Heart right ventricle (tissue), 16 donors: ENCODE data around the gene HS6ST1. TPM values are rescaled to one million over a fixed set of nuclear protein-coding genes. Genes with fewer than 3 reads are reported as not detected.
"Not testable (repeated sequence)": the region's sequence is repeated elsewhere in the genome, so short reads cannot be mapped to it uniquely, and the experiment has no call there.

Experiments used
- ATAC-seq, 8 donors: fragments of 200-7000 bp; cut with Tn5 transposase; one replicate each; pipeline ENCODE4 v1.9.1; 2020; ENCODE audit warnings: mild to moderate bottlenecking in 8 of 8, moderate library complexity in 8 of 8, moderate number of reproducible peaks in 1 of 8
- DNase-seq, 2 donors: peaks; one replicate each; pipeline ENCODE4 v3.0.0-alpha.2; 2020
- H3K27ac ChIP-seq, 10 donors: fragments of 200-600 bp; sonication (generic) in 2 of 10; one replicate each; pipeline versions ENCODE4 v1.5.0 to v1.8.0; 2020 to 2022; ENCODE audit warnings: mild to moderate bottlenecking in 3 of 10
- H3K27me3 ChIP-seq, 7 donors: fragments of 200-600 bp; one replicate each; pipeline ENCODE4 v1.8.0; 2021 to 2022; ENCODE audit warnings: mild to moderate bottlenecking in 2 of 7
- H3K36me3 ChIP-seq, 9 donors: fragments of 200-600 bp; sonication (generic) in 1 of 9; one replicate each; pipeline versions ENCODE4 v1.5.0 to v1.8.0; 2020 to 2022; ENCODE audit warnings: mild to moderate bottlenecking in 2 of 9
- H3K4me1 ChIP-seq, 9 donors: fragments of 200-600 bp; sonication (generic) in 1 of 9; one replicate each; pipeline versions ENCODE4 v1.5.0 to v1.8.0; 2020 to 2022; ENCODE audit warnings: mild to moderate bottlenecking in 4 of 9
- H3K4me3 ChIP-seq, 10 donors: fragments of 200-600 bp; sonication (generic) in 2 of 10; one replicate each; pipeline versions ENCODE4 v1.5.0 to v1.8.0; 2020 to 2022; ENCODE audit warnings: mild to moderate bottlenecking in 7 of 10, moderate library complexity in 2 of 10
- H3K9me3 ChIP-seq, 11 donors: fragments of 200-600 bp in 10 of 11; sonication (generic) in 2 of 11; one replicate each; pipeline versions ENCODE4 v1.5.0 to v1.8.0; 2013 to 2022; ENCODE audit warnings: mild to moderate bottlenecking in 2 of 11, control low read depth in 1 of 11, moderate library complexity in 1 of 11
- CTCF ChIP-seq, 9 donors: fragments of 200-600 bp; sonication (generic) in 2 of 9; IDR thresholded peaks; one replicate each; pipeline versions ENCODE4 v1.5.0 to v1.8.0; 2021 to 2022; ENCODE audit warnings: antibody characterized with exemption in 9 of 9, mild to moderate bottlenecking in 5 of 9, moderate library complexity in 1 of 9
- WGBS, 2 donors: extraction: QIAGEN DNeasy Blood & Tissue Kit; methylation state at CpG; one replicate each; pipeline ENCODE4 v1.1.7; 2013; ENCODE audit warnings: inconsistent platforms in 1 of 2; 5-methylcytosine and 5-hydroxymethylcytosine counted together
- intact Hi-C, 10 donors: fragments of 100-400 bp; cut with DNase I; formaldehyde crosslinking; loops; one replicate each; pipeline versions ENCODE4 v1.11.1 to v1.14.2; 2022
- polyA plus RNA-seq, 2 donors: library from polyadenylated mRNA; stranded (reverse); fragments of 200-250 nt; gene quantifications; one replicate each; pipeline ENCODE4 v1.2.3, GENCODE V29; 2013
- total RNA-seq, 10 donors: library from RNA; stranded (reverse); fragmentation: NEBNext Ultra II Directional in 3 of 10; extraction: Animal tissue kit (Norgen Biotek cat#: 25700) in 3 of 10; gene quantifications; one replicate each; pipeline versions ENCODE4 v1.2.1 to v1.2.4, GENCODE V29; 2021 to 2023
- donor health status: Arrhythmogenic right ventricular cardiomyopathy.
- donor health status: ischemic (EF 13 %, LVEDD 7.1; RV severe dilation, severe dysfunction).
- donor health status: healthy with polysubstance abuse.
- donor health status: DM: no; HTN: yes; CAD: no.
- donor health status: DM: no; HTN: no; CAD: no.
- donor health status: ischemic (EF 25% LVEDD 6.9; RV normal size, moderate dysfunction).
- donor health status: ischemic (EF 25% LVEDD 5.7; RV mildly dilated, moderate dysfunction).
- donor health status: healthy.
- donor health status: DM: yes; HTN: yes; CAD: no.
- donor health status: Ischemic cardiomyopathy.
- donor health status: ischemic (EF 35%, LVEDD 5.7; RV mildly dilated, moderate dysfunction).
- donor health status: nonischemic (EF 11% LVEDD 7.7; RV severe dilation, severe dysfunction).
- donor health status: DM: yes; HTN: yes; CAD: no.
- donor health status: PGD.
- donor health status: ischemic (EF 29% LVEDD 5.4; RV normal size, mild dysfunction).
- donor health status: nonischemic (EF 23%, LVEDD 6.1; RV moderate dilation, normal function).

Gene HS6ST1
- total and polyA plus RNA-seq, 12 donors: 10.5 to 51.6 (median 18.2) TPM

GRCh38 chr2:128269990-128270671 is 48.5 kb downstream of the HS6ST1 start:
- 90% methylated on average over 16 of the region's 16 CpGs for WGBS, 2 donors
- Histone ChIP-seq H3K4me3 (no peak overlapping the region), H3K27me3 (no peaks in the 10 kb centered on the region), H3K4me1 (peaks cover 0 to 4% (median 0%) of the 10 kb centered on the region in 9 donors), H3K27ac (no peak overlapping the region), H3K36me3 (peaks cover 0 to 12% (median under 1%) of the 10 kb centered on the region in 9 donors), H3K9me3 (peaks cover 0 to 12% (median 2%) of the 10 kb centered on the region in 11 donors)
- DNase-seq: no peak
- peak in 1 of 8 donors; percentile 6 for ATAC-seq
- no peak for TF ChIP-seq CTCF (IDR thresholded peaks at IDR 0.05)
- intact Hi-C loops: no loop called here

GRCh38 chr2:128269063-128269989 is 49.3 kb downstream of the HS6ST1 start:
- ATAC-seq: peak in 1 of 8 donors; percentile 11

GRCh38 chr2:128268611-128269010 is 50.1 kb downstream of the HS6ST1 start:
- peak in 1 of 2 donors; percentile 11 for DNase-seq
- H3K4me1 ChIP-seq, ATAC-seq, H3K27ac ChIP-seq, H3K4me3 ChIP-seq, H3K27me3 ChIP-seq, H3K9me3 ChIP-seq, intact Hi-C loops, H3K36me3 ChIP-seq: not testable (repeated sequence)
- WGBS, 2 donors: 95% methylated on average over 20 of the region's 23 CpGs

More at GRCh38 chr2:128269063-128269989, 49.3 kb downstream of the HS6ST1 start:
- Histone ChIP-seq H3K27me3 (no peaks in the 10 kb centered on the region), H3K9me3 (peaks cover 0 to 4% (median 0%) of the 10 kb centered on the region in 11 donors), H3K4me1 (peaks cover 0 to 4% (median 0%) of the 10 kb centered on the region in 9 donors), H3K27ac (no peak overlapping the region), H3K36me3 (peaks cover 0 to 5% (median 0%) of the 10 kb centered on the region in 9 donors), H3K4me3 (no peak overlapping the region)
- DNase-seq: peak in 1 of 2 donors; percentile 16
- TF ChIP-seq CTCF (IDR thresholded peaks at IDR 0.05): no peak
- intact Hi-C loops: no loop called here
- WGBS, 2 donors: 86 to 89% methylated on average over 27 of the region's 27 CpGs

- intact Hi-C loops, H3K4me1 ChIP-seq, H3K9me3 ChIP-seq, H3K27ac ChIP-seq, H3K4me3 ChIP-seq, DNase-seq, ATAC-seq, H3K36me3 ChIP-seq, H3K27me3 ChIP-seq: not testable (repeated sequence)
- WGBS, 2 donors: 95 to 97% methylated on average over 32 to 37 of the region's 38 CpGs
Measured at GRCh38 chr2:128268145-128268544, 50.5 kb downstream of the HS6ST1 start.

- H3K9me3 ChIP-seq, intact Hi-C loops, H3K27me3 ChIP-seq, H3K4me3 ChIP-seq, H3K36me3 ChIP-seq, H3K27ac ChIP-seq, DNase-seq, ATAC-seq, H3K4me1 ChIP-seq: not testable (repeated sequence)
- 95 to 96% methylated on average over 10 to 11 of the region's 11 CpGs for WGBS, 2 donors
Measured at GRCh38 chr2:128267649-128268048, 51.0 kb downstream of the HS6ST1 start.

GRCh38 chr2:128267197-128267596 is 51.5 kb downstream of the HS6ST1 start:
- 81 to 87% methylated on average over 6 of the region's 9 CpGs for WGBS, 2 donors
- intact Hi-C loops, H3K4me1 ChIP-seq, H3K27ac ChIP-seq, DNase-seq, H3K4me3 ChIP-seq, H3K36me3 ChIP-seq, H3K9me3 ChIP-seq, H3K27me3 ChIP-seq, ATAC-seq: not testable (repeated sequence)

GRCh38 chr2:128266463-128266862 is 52.2 kb downstream of the HS6ST1 start:
- H3K27me3 ChIP-seq, H3K36me3 ChIP-seq, H3K9me3 ChIP-seq, H3K4me1 ChIP-seq, H3K27ac ChIP-seq, ATAC-seq, H3K4me3 ChIP-seq, intact Hi-C loops, DNase-seq: not testable (repeated sequence)
- WGBS, 2 donors: 92 to 95% methylated on average over 8 of the region's 8 CpGs

GRCh38 chr2:128265608-128265993 is 53.1 kb downstream of the HS6ST1 start:
- intact Hi-C loops, H3K4me1 ChIP-seq, H3K4me3 ChIP-seq, ATAC-seq, H3K9me3 ChIP-seq, DNase-seq, H3K27me3 ChIP-seq, H3K27ac ChIP-seq, H3K36me3 ChIP-seq: not testable (repeated sequence)
- 76 to 82% methylated on average over 4 of the region's 9 CpGs for WGBS, 2 donors
